ENCODE results near the gene PER1. TPM values are rescaled to one million over a fixed set of nuclear protein-coding genes. Genes with fewer than 3 reads are reported as not detected.

Gene PER1
- total RNA-seq, 1 experiment from 2014 or later = 87.6 TPM

GRCh38 chr17:8190506-8190905, 38.3 kb upstream of the PER1 start (continued):
- TF ChIP-seq REST (IDR thresholded peaks at IDR 0.05; ENCODE audit: low read depth) = no peak
- TF ChIP-seq SP1 (IDR thresholded peaks at IDR 0.05; ENCODE audit: low read depth) = no peak
- no peak for TF ChIP-seq ATF3 (IDR thresholded peaks at IDR 0.05)
- no peak for TF ChIP-seq ELF1 (IDR thresholded peaks at IDR 0.05; ENCODE audit: borderline replicate concordance, low read depth)
- TF ChIP-seq SRF (IDR thresholded peaks at IDR 0.05; ENCODE audit: low read depth) = no peak
- no peak for TF ChIP-seq EZH2 (IDR thresholded peaks at IDR 0.05)
- TF ChIP-seq EGR1 (IDR thresholded peaks at IDR 0.05; ENCODE audit: low read depth) = no peak
- no peak for TF ChIP-seq EZH2phosphoT487 (IDR thresholded peaks at IDR 0.05; ENCODE audit: borderline replicate concordance)
- TF ChIP-seq TCF7L2 (IDR thresholded peaks at IDR 0.05; ENCODE audit: borderline replicate concordance, extremely low read depth, insufficient read depth, insufficient read length) = no peak

GRCh38 chr17:8189711-8190477, 37.7 kb upstream of the PER1 start, which contains the start of gene BORCS6:
BORCS6 (minus strand) TSS chr17:8190180; CDS start chr17:8190140, 40 bp downstream.
- peak within 1 kb of the TSS; percentile 94 for H3K4me2 ChIP-seq (ENCODE audit: low read length)
- no peaks in the 10 kb centered on the region for H4K20me1 ChIP-seq (ENCODE audit: insufficient read depth)
- ChIA-PET RAD21 (ENCODE audit: low non-redundant PET in 1 of 2, low total read pairs in 2 of 2, uncharacterized antibody in 2 of 2, unreplicated experiment in 2 of 2) (interaction anchor here in 1 of 2 experiments (0.6 to 0.9 kb wide), 2 partner anchors 29 to 32 kb away, joined by 6 to 9 read pairs; no protein-coding TSS in a partner anchor), POLR2A (interaction anchor here (0.6 to 6.9 kb wide), 13 partner anchors 17 to 105 kb away, joined by 3 to 63 read pairs (median 4); partner anchors contain the start of genes AURKB, CTC1 and SLC25A35), CTCF (interaction anchor here (1.0 to 1.9 kb wide), 3 partner anchors 32 to 111 kb away, joined by 3 to 6 read pairs (median 4); no protein-coding TSS in a partner anchor)
- H2AFZ ChIP-seq (ENCODE audit: low read depth, low read length, poor library complexity, severe bottlenecking) = no peak within 1 kb of the TSS
- H3K4me1 ChIP-seq (ENCODE audit: control insufficient read depth in 1 of 2, insufficient read depth in 2 of 2, low read length in 2 of 2) = peaks cover 32 to 64% of the 10 kb centered on the region in 2 experiments
- H3K4me3 ChIP-seq (replicated peaks in 1 of 2; ENCODE audit: low read depth in 1 of 2, low read length in 2 of 2) = peak within 1 kb of the TSS; percentile 75 to 83
- H3K9me3 ChIP-seq (ENCODE audit: control insufficient read depth in 1 of 2, insufficient read depth in 1 of 2, low read depth in 1 of 2, low read length in 2 of 2) = no peaks in the 10 kb centered on the region
- H3K36me3 ChIP-seq (ENCODE audit: control insufficient read depth in 1 of 2, insufficient read depth in 2 of 2, low read length in 2 of 2) = no peaks in the 10 kb centered on the region
- BruUV-seq (replicated peaks) = TSS peak; percentile 69
- no peaks in the 10 kb centered on the region for H3K9me2 ChIP-seq (ENCODE audit: insufficient read depth)
- DNase-seq (ENCODE audit: low read depth, low spot score) (peak; percentile 96), ATAC-seq (peak; percentile 64)
- H3K9ac ChIP-seq (ENCODE audit: low read length) = peak within 1 kb of the TSS; percentile 87
- no peaks in the 10 kb centered on the region for H3K27me3 ChIP-seq (ENCODE audit: insufficient read depth, low read length)
- peak within 1 kb of the TSS; percentile 89 for H3K27ac ChIP-seq (ENCODE audit: low read depth, low read length)
- intact Hi-C loops (cut with micrococcal nuclease) = loop anchor here (5.0 kb wide), 1 partner anchor 53 kb away; no protein-coding TSS in a partner anchor
- peaks cover 14% of the 10 kb centered on the region; the same call in 1 of the 2 replicates for H3K79me2 ChIP-seq (ENCODE audit: insufficient read depth, low read length)
- TF ChIP-seq ATF3 (IDR thresholded peaks at IDR 0.05) = no peak
- TF ChIP-seq ZFX (IDR thresholded peaks at IDR 0.05) = peak; percentile 48; the same call in 1 of the 2 replicates
- no peak for TF ChIP-seq CEBPB (IDR thresholded peaks at IDR 0.05; ENCODE audit: low read depth)
- TF ChIP-seq EZH2phosphoT487 (IDR thresholded peaks at IDR 0.05; ENCODE audit: borderline replicate concordance) = no peak
- TF ChIP-seq SRF (IDR thresholded peaks at IDR 0.05; ENCODE audit: low read depth) = no peak
- no peak for TF ChIP-seq RAD21 (IDR thresholded peaks at IDR 0.05; ENCODE audit: low read depth)
- TF ChIP-seq JUND (IDR thresholded peaks at IDR 0.05) = no peak
- no peak for TF ChIP-seq FOSL1 (IDR thresholded peaks at IDR 0.05; ENCODE audit: low read depth)
- peak; percentile 32 for TF ChIP-seq TCF7L2 (IDR thresholded peaks at IDR 0.05; ENCODE audit: borderline replicate concordance, extremely low read depth, insufficient read depth, insufficient read length)
- peak; percentile 87 for TF ChIP-seq MAX (IDR thresholded peaks at IDR 0.05)
- TF ChIP-seq POLR2A (IDR thresholded peaks at IDR 0.05; ENCODE audit: borderline replicate concordance, extremely low read depth, insufficient read depth, insufficient read length) = no peak
- peak; percentile 46 for TF ChIP-seq SIN3A (IDR thresholded peaks at IDR 0.05; ENCODE audit: low read depth)
- TF ChIP-seq ZNF274 (IDR thresholded peaks at IDR 0.05; ENCODE audit: low read depth, low read length) = no peak
- no peak for TF ChIP-seq EZH2 (IDR thresholded peaks at IDR 0.05)
- TF ChIP-seq SP1 (IDR thresholded peaks at IDR 0.05; ENCODE audit: low read depth) = peak; percentile 96
